Lower lobe of right lung (tissue), 2 donors: ENCODE data around the gene DACT2. TPM values are rescaled to one million over a fixed set of nuclear protein-coding genes. Genes with fewer than 3 reads are reported as not detected.
"Not testable (repeated sequence)": the region's sequence is repeated elsewhere in the genome, so short reads cannot be mapped to it uniquely, and the experiment has no call there.

Experiments used
- ATAC-seq, 2 donors: fragments of 200-7000 bp; cut with Tn5 transposase; one replicate each; pipeline ENCODE4 v1.9.1; 2020 to 2022; ENCODE audit warnings: mild to moderate bottlenecking in 2 of 2, moderate library complexity in 2 of 2
- DNase-seq: peaks from one replicate; pipeline ENCODE4 v3.0.0-alpha.2; 2020
- H3K27ac ChIP-seq: fragments of 200-600 bp; one replicate; pipeline ENCODE4 v1.8.0; 2022
- H3K27me3 ChIP-seq: fragments of 200-600 bp; one replicate; pipeline ENCODE4 v1.8.0; 2022; ENCODE audit warnings: low read depth
- H3K36me3 ChIP-seq: fragments of 200-600 bp; one replicate; pipeline ENCODE4 v1.8.0; 2022; ENCODE audit warnings: mild to moderate bottlenecking
- H3K4me1 ChIP-seq: fragments of 200-600 bp; one replicate; pipeline ENCODE4 v1.8.0; 2022
- H3K4me3 ChIP-seq: fragments of 200-600 bp; one replicate; pipeline ENCODE4 v1.8.0; 2022; ENCODE audit warnings: mild to moderate bottlenecking
- H3K9me3 ChIP-seq: fragments of 200-600 bp; one replicate; pipeline ENCODE4 v1.8.0; 2022
- intact Hi-C: fragments of 100-400 bp; cut with DNase I; formaldehyde crosslinking; loops from one replicate; pipeline ENCODE4 v1.11.0; 2022
- total RNA-seq: library from RNA; stranded (reverse); fragmentation: NEBNext Ultra II Directional; extraction: Animal tissue kit (Norgen Biotek cat#: 25700); gene quantifications from one replicate; pipeline ENCODE4 v1.2.1, GENCODE V29; 2021
- TF ChIP-seq, protein P1 (sequence below): fragments of 200-600 bp; IDR thresholded peaks from one replicate; pipeline ENCODE4 v1.8.0; 2022; ENCODE audit warnings: antibody characterized with exemption, mild to moderate bottlenecking
- donor health status: DM: no; HTN: yes; CAD: no; lungs with severe emphysema.

DACT2 gene
- total RNA-seq, 1 donor from 2014 or later = 2.4 TPM

DNA sequence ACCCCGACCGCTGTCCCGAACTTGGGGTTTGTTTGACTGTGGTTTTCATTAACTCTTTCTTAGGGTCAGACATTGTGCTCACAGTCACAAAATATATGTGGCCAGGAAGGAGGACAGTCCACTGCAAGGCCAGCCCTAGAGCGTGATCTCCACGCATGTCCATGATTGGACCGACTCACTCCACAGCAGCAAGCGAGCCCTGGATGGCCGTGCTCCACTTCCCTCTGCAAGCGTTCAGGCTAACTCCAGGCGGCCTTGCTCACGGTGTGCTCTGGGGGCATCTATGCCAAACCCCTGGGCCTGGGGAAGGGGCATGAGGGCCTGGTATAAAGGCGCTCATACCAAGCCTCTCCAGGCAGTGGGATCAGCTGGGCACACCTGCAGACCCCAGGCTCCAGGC lies 5.6 kb downstream of the DACT2 start:
- H3K27me3 ChIP-seq = peaks cover 7% of the 10 kb centered on the region
- DNase-seq (no peak), ATAC-seq (no peak)
- H3K36me3 ChIP-seq = no peaks in the 10 kb centered on the region
- H3K4me1 ChIP-seq = no peaks in the 10 kb centered on the region
- intact Hi-C loops = no loop called here
- H3K27ac ChIP-seq = no peak overlapping the region
- TF ChIP-seq, protein P1, sequence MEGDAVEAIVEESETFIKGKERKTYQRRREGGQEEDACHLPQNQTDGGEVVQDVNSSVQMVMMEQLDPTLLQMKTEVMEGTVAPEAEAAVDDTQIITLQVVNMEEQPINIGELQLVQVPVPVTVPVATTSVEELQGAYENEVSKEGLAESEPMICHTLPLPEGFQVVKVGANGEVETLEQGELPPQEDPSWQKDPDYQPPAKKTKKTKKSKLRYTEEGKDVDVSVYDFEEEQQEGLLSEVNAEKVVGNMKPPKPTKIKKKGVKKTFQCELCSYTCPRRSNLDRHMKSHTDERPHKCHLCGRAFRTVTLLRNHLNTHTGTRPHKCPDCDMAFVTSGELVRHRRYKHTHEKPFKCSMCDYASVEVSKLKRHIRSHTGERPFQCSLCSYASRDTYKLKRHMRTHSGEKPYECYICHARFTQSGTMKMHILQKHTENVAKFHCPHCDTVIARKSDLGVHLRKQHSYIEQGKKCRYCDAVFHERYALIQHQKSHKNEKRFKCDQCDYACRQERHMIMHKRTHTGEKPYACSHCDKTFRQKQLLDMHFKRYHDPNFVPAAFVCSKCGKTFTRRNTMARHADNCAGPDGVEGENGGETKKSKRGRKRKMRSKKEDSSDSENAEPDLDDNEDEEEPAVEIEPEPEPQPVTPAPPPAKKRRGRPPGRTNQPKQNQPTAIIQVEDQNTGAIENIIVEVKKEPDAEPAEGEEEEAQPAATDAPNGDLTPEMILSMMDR = no peak
- H3K4me3 ChIP-seq = no peak overlapping the region
- no peaks in the 10 kb centered on the region for H3K9me3 ChIP-seq

DNA sequence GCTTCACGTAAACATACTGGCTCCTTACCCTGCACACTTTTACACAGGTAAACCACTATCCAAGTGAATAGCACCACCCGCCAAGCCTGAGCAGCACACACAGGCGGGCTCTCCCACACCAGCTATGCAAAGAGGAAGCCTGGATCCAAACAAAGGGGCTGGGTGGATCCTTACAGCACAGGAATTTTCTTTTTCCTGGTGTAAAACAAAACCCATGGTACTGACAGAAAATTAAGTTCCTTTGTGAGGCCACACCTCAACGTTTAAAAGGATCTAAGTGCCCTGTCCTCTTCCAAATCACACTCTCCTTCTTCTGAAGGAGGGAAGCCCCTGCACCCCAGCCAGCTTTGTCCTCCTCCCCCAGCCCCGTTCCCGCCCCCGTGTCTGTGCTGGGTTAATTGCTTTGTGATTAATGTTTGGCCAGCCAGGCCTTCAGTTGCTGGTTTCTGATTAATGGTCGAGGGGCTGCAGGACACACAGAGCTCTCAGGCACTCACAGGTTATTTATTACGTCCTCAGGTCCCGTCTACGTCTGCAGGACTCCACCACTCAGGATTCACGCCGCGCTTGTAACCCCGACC lies 6.1 kb downstream of the DACT2 start:
- Histone ChIP-seq H3K27ac (no peak overlapping the region), H3K36me3 (no peaks in the 10 kb centered on the region), H3K9me3 (no peaks in the 10 kb centered on the region), H3K4me1 (no peaks in the 10 kb centered on the region), H3K27me3 (peaks cover 2% of the 10 kb centered on the region), H3K4me3 (no peak overlapping the region)
- ATAC-seq (peak; percentile 32 to 33), DNase-seq (no peak)
- TF ChIP-seq, protein P1 = no peak
- intact Hi-C loops = no loop called here

DNA sequence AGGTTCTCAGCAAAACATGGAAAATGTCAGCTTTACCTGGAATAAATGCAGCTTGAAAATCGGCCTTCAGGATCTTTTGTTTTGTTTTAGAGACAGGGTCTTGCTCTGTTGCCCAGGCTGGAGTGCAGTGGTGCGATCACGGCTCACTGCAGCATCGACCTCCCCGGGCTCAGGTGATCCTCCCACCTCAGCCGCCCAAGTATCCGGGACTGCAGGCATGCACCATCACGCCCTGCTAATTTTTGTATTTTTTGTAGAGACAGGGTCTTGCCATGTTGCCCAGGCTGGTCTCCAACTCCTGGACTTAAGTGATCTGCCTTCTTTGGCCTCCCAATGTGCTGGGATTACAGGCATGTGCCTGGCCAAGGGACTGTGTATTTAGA lies 7.5 kb downstream of the DACT2 start:
- intact Hi-C loops, ATAC-seq, H3K9me3 ChIP-seq, H3K36me3 ChIP-seq, H3K4me3 ChIP-seq, H3K4me1 ChIP-seq, H3K27me3 ChIP-seq, H3K27ac ChIP-seq, DNase-seq: not testable (repeated sequence)

DNA sequence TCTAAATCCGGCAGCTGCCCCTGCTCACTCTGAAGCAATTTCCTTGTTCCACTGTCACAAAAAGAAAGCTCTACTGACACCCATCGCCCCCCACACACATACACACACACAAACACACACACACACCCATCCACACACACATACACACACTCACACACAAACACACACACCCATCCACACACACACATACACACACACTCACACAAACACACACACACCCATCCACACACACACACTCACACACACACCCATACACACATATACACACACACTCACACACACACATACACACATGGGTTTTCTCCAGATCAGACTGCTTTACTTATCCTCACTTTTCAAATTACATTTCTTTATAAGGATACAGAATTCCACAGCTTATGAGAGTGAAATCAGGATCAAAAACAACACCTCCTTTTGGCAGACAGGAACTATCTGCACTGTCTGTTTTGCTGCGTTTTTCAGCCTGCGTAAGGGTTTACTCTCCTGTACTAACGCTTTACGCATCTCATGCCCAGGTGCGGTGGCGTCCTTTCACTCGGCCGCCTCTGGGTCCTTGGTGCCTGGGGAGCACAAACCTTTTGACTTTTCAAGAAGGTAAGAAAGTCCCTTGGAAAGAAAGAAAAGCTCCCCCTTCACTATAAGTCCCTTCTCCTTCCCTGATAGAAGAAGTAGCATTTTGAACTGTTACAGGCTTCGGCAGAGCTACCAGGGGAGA lies 8.0 kb downstream of the DACT2 start:
- Histone ChIP-seq H3K9me3 (no peaks in the 10 kb centered on the region), H3K36me3 (no peaks in the 10 kb centered on the region), H3K4me1 (no peaks in the 10 kb centered on the region), H3K27ac (no peak overlapping the region), H3K4me3 (no peak overlapping the region), H3K27me3 (no peaks in the 10 kb centered on the region)
- DNase-seq (no peak), ATAC-seq (no peak)
- TF ChIP-seq, protein P1 = no peak
- intact Hi-C loops = no loop called here

DNA sequence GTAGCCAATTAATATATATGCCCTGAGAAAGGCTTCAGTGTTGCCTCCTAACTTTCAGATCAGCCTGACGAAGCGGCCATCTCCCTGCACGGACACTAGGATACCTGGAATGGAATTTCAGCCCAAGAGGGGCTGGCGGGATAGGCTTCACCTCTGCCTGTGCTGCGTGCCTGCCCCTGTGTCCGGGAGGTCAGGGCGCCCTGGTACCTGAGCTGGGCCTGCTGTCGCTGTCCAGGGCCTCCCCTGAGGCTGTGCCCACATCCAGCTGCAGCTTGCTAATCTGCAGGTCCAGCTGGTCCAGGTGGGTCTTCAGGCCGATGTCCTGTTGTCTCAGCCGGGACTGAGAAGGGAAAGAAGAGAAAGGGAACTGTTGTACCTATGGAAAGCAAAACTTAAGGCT lies 8.6 kb downstream of the DACT2 start:
- no peak for DNase-seq
- TF ChIP-seq, protein P1 = no peak
- Histone ChIP-seq H3K36me3 (no peaks in the 10 kb centered on the region), H3K4me1 (no peaks in the 10 kb centered on the region), H3K9me3 (no peaks in the 10 kb centered on the region), H3K4me3 (no peak overlapping the region), H3K27me3 (no peaks in the 10 kb centered on the region), H3K27ac (no peak overlapping the region)
- intact Hi-C loops = no loop called here
- ATAC-seq = no peak

DNA sequence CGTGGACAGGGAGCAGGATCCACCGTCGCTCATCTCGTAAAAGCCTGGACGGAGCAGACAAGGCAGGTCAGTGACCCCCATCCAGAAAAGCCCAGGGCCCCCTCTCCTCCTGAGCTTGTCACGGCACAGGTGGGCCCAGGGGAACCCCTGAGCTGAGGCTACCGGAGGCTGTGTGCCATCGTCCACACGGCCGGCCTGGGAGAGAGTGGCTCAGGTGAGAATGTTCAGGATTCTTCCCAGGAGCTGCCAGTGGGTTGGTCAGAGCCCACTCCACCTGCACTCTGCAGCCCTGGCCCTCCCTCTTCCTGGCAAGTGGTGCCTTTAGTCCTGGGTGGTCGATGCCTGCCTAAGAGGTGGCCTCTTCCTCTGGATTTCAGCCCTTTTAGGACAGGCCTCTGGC lies 9.2 kb downstream of the DACT2 start:
- Histone ChIP-seq H3K4me3 (no peak overlapping the region), H3K27me3 (no peaks in the 10 kb centered on the region), H3K27ac (no peak overlapping the region), H3K9me3 (no peaks in the 10 kb centered on the region), H3K4me1 (no peaks in the 10 kb centered on the region), H3K36me3 (no peaks in the 10 kb centered on the region)
- intact Hi-C loops = no loop called here
- no peak for DNase-seq
- ATAC-seq = no peak
- TF ChIP-seq, protein P1 = no peak
